T follicular helper cell (primary cell): ENCODE data around the gene MTMR3.
"Not testable (repeated sequence)": the region's sequence is repeated elsewhere in the genome, so short reads cannot be mapped to it uniquely, and the experiment has no call there.

ENCODE experiments used
- DNase-seq: peaks from one replicate; pipeline ENCODE4 v3.0.0-alpha.2; 2020; ENCODE audit warnings: low read depth
- total RNA-seq, 2 experiments: gene quantifications; one replicate each; lab custom pipeline; 2026; lab: John Stamatoyannopoulos, UW

Gene MTMR3
- total RNA-seq = 63.7 to 174 reads per million in 2 experiments

DNA sequence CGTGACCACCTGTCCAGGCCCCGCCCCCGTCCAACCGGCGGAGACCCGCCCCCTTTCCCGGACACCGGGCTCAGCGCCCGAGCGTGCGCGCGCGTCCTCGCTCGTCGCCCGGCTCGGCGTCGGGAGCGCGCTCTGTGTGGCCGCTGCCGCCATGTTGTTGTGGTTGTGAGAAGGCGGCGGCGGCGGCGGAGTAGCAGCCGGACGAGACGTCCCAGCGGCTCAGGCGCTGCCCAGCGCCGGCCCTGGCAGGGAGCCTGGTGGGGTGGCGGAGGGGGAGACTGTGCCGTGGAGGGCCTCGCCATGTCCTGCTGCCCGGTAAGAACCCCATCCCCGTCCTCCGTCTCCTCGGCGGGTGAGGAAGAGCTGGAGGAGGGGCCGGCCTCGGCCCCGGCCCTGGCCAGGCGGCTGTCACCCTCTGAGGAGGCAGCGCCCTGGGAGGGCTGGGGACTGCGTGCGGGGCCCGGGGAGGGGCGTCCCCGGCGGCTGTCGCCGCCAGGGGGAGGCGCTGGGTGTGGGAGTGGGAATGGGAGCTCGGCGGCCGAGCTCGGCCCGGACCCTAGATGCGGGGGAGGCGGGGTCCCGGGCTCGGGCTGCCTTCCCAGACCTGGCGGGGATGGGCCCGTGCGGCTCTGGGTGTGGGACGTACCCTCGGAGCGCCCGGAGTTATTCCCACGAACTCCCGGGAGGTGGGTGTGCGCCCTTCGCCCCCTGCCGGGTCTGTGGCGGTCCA lies at the start of gene MTMR3:
MTMR3 (plus strand) TSS at position 130 of the 730 bp plus-strand sequence. CDS start 87,886 bp downstream, outside the sequence.
- peak; percentile 78 for DNase-seq

DNA sequence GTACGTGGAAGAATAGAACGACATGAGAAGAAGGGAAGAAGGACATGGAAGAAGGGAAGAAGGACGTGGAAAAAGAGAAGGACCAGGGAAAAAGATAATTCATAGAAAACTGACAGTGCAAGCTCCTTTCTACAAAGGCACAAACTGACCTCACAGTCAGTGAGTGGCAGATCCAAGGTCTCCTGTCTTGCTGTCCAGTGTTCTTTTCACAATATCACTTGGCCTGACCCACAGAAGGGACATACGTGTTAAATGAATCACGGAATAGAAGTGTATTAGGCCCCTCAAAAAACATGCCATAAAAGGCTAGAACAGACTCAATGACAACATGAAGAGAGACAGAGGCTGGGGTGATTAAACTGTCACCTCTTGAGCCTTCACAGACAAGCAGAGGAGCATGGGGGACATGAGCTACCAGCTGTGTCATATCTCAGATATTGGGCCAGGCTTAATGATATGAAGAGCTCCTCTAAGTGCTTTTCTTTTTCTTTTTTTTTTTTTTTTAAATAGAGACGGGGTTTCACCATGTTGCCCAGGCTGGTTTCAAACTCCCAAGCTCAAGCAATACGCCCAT lies 49.5 kb upstream of the MTMR3 start:
- DNase-seq = no peak

DNA sequence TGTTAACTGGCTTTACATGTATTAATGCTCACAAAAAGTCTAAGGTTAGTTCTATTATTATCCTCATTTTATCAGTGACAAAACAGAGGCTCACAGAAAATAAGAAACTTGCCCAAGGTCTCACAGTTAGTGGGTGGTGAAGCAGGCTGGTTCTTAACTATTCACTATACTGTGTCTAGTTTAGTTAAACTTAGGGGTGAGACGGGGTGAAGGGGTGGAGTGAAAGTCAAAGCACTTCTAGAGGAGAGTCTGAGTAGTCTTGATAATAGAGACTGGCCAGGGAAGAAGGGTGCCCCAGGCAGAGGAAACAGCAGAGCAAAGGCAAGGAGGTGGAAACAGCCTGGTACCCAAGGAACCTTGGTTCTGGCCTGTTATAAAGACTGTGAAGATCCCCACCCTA lies 48.9 kb upstream of the MTMR3 start:
- DNase-seq = no peak

DNA sequence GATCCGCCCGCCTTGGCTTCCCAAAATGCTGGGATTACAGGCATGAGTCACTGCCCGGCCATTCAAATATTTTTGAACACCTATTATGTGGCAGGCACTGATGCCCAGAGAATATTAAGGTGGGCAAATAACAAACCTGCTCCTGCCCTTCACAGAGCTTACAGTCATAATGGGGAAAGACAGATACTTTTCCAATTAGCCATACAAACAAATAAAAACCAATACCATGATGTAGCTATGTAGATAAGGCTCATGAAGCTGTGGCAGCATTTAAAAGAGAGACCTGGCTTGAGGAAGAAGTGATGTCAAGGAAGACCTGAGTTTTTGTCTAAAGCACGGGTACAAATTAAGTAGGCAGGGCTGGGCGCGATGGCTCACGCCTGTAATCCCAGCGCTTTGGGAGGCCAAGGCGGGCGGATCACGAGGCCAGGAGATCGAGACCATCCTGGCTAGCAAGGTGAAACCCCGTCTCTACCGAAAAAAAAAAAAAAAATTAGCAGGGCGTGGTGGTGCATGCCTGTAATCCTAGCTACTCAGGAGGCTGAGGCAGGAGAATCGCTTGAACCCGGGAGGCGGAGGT lies 46.1 kb upstream of the MTMR3 start:
- not testable (repeated sequence) for DNase-seq

DNA sequence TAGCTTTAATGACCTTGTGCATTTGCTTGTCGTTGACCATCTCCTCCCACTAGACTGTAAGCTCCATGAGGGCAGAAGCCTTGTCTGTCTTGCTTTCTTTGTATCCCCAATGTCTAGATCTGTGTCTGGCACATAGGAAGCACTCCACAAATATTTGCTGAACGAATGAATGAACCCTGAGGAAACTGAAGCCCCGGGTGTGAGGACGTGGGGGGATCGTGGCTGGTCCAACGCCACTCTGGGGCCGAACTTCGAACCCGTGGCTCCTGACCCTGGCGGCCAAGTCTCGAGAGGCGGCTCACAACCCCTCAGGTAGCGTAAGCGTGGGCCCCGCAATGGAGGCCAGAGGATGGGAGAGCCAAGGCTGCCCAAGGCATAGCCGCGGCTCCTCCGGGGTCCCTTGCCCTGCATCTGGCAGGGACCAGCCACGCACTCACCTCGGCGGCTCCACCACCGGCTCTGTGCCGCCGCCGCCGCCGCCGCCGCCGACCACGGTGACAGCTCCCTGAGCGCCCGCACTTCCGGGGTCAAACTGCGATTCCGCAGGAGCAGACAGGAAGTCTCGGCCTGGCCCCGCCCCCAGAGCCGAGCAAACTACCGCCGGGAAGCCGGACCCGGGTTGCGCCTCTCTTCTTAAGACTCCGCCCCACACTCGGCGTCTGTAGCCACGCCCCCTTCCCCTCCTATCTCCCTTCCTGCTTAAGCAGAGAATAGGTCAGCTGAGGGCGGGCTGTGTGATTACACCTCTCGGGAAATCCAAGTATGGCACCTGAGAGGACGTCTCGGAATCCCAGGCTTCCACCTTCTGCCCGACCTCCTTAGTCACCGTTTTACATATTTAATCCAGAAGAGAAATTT lies 45.0 kb upstream of the MTMR3 start, which contains the start of gene ASCC2:
ASCC2 (minus strand) TSS at position 534 of the 858 bp plus-strand sequence. CDS start 5,949 bp downstream, outside the sequence.
- peak; percentile 98 for DNase-seq

DNA sequence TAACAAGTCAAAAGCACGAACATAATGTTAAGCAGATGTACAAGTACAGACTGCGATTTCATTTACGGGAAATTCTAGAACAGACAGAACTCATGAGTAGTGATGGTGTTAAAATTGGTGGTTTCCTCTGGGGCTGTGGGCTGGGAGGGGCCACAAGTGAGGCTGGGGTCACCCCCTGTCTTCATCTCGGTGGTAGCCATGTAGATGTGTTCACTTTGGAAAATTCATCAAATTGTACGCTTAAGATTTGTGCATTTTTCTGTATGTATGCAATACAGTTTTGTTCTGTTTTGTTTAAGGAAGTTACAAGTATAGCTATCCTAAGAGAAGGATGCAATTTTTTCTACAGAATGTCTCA lies 44.4 kb upstream of the MTMR3 start:
- DNase-seq = no peak

DNA sequence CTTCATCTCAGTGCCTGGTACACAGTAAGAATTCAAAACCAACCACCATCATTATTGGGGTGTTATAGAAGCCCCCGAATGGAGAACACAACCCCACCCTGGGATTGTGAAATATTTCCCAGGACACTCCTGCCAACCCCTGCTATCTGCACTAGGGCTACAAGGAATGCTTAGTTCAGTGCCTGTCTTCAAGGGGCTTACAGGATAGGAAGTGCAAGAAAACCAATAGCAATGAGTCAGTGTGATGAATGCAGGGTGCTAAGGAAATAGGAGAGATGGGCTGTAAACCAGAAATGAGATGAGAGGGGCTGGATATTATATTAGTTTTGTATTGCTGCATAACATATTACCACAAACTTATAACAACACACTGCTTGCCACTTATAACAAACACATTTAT lies 43.9 kb upstream of the MTMR3 start:
- no peak for DNase-seq

DNA sequence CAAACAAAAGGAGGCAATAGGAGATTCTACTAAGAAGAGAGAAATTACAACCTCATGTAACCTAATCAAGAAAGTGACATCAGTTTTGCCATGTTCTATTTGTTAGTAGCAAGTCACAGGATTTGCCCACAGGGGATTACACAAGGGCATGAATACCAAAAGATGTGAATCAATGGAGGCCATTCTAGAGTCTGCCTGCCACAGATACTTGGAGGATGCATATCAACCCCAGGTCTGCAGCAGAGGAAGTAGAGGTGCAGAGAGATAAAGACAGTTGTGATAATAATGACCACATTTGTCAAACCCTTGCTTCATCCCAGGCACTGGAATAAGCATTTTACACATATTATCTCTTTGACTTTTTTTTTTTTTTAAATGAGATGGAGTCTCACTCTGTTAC lies 42.5 kb upstream of the MTMR3 start:
- DNase-seq = no peak

DNA sequence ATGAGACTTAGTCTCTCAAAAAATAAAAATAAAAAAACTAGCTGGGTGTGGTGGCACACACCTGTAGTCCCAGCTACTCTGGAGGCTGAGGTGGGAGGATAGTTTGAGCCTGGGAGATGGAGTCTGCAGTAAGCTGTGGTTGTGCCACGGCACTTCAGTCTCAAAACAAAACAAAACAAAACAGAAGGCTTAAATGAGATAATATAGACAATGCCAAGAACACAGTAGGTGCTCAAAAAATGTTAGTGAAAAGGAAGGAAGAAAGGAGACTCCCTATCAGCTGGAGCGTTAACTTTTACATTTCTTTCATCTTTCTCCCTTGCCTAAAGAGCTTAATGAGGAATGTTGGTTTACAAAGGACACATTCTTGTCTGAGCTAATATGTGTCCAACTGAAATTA lies 40.8 kb upstream of the MTMR3 start:
- DNase-seq = no peak

DNA sequence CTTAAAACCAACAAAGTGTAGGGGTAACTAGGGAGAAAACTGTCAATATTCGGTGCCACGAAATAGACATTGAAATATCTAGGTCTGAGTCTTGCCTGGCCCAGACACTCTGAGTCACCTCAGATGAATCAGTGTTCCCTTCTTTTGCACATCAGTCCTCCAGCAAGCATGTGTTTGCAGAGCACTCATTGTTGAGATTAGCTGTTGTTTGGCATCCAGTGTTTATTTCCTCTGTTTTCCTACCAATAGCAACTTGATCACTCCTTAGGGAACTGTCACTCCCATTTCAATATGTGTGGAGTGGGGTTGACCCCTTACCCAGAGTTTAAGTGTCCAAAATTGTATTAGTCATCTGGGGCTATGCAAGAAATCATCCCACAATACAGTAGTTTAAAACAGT lies 40.2 kb upstream of the MTMR3 start:
- no peak for DNase-seq

DNA sequence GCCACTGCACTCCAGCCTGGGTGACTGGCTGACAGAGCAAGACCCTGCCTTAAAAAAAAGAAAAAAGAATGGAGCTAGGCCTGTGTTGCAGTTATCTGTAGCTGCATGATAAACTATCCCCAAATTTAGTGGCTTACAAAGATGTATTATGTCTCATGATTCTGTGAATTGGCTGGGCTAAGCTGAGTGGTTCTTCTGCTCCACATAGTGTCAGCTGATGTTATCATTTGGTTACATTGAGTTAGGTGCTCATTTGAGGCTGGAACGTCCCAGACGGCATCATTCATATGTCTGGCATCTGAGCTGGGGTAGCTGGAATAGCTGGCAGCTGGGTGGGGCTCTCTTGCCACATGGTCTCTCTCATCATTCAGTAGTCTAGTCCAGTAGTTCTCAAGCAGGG lies 36.7 kb upstream of the MTMR3 start:
- DNase-seq = no peak

DNA sequence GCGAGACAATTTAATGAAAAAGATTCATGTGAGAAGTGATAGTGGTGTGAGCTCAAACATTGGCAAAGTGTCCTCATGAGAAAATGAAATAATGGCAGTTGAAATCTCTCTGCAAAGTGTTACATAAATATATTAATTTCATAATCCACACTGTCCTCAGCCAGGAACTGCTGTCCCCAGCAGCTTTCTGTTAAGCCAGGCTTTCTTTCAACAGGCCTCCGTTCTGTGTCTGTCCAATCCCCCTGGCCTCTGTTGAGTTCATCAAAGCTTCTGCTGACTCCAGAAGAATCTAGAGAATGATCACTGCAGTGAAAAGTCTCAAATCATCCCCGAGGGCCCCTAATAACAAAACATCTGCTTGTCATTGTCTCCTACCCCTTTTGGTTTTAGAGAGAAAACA lies 34.9 kb upstream of the MTMR3 start:
- no peak for DNase-seq

DNA sequence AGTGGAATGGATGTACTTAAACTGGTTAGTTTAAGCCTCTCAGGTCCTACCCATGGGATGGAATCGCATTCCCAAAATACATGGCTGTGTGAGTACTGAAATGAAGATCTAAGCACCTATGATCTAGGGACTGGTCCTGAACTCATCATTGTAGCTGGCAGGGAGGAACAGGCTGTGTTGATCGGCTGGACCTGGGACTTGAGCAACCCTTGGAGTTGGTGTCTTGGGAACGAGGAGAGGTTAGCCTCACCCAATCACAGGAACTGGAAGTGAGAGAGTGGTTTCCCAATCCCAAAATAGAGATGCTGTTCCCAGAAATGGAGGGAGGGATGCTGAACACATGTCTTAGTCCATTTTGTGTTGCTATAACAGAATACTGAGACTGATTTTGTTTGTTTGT lies 28.5 kb upstream of the MTMR3 start:
- DNase-seq = no peak

DNA sequence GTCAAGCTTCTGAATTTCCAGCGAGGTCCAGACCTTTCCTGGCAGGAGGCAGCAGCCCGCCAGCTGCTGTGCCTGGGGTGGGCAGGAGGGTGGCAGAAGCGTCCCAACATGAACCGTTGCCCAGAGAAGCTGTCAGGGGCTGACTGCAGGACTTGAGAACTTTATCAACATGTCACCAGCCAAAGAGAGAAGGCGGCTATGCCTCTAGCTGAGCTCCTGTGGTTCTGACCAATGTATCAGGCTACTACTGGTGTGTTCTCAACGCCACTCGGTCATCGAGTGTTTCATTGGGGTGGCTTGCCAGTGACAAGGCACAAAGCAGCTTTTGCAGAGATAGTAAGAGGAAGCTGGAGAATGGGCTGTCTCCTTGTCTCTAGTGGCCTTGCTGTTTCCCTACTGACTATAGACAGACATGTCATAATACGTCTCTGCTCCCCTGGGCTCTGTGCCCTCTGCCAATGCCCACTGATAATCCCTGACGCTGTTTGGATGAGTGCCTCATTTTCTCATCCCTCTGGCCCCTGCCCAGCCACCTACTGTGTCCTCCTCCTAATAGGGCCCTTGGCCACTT lies 27.3 kb upstream of the MTMR3 start:
- no peak for DNase-seq

DNA sequence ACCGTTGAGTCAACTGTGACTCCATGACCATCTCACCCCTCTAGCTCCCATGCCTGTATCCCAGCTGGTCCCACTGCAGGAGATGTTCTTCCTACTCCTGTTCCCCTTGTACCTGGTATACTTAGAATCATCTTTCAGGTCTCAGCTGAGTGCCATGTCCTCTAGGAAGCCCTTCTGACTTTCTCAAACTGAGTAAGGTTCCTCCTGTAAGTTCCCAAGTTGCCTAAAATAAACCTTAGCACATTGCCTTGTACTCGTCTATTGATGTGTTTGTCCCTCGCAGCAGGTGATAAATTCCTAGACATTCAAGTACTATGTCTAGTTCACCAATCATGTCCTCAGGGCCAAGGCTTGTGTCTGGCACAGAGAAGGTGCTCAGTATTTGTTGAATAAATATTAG lies 26.5 kb upstream of the MTMR3 start:
- DNase-seq = no peak

DNA sequence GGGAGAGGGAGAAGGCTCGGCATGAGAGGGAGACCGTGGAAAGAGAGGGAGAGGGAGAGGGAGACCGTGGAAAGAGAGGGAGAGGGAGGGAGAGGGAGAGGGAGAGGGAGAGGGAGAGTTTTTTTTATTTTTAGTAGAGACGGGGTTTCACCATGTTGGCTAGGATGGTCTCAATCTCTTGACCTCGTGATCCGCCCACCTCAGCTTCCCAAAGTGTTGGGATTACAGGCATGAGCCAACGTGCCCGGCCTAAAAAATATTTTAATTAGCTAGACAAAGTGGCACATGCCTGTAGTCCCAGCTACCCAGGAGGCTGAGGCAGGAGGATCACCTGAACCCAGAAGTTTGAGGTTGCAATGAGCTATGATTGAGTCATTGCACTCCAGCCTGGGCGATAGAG lies 23.9 kb upstream of the MTMR3 start:
- DNase-seq = not testable (repeated sequence)

DNA sequence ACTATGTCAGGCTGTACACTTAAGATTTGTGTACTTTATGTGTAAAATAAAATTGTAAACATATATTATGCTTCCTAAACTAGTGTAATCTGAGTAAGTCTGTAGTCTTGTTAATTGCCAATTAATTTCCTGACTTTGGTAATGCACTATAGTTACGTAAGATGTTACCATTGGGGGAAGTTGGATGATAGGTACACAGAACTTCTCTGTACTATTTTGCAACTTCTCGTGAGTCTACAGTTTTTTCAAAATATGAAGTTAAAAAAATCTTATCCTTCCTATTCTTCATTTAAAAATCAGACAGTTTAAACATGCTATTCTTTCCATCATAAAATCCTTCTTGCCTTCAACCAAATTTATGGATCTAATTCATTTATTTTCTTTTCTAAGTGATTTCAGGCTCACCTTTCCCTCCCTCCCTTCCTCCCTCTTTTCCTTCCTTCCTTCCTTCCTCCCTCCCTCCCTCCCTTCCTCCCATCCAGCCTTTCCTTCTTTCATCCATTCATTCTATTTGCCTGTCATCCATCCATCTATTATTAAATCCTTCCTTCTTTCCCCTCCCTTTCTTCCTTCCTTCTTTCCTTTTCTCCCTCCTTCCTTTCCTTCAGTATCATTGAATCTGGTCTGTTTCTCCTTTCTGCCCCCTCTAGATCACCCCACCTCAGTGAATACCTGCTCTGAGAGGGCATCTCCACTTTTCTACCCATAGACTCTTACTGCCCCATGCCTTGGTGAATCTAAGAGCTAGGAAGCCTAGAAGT lies 22.8 kb upstream of the MTMR3 start:
- DNase-seq = no peak

DNA sequence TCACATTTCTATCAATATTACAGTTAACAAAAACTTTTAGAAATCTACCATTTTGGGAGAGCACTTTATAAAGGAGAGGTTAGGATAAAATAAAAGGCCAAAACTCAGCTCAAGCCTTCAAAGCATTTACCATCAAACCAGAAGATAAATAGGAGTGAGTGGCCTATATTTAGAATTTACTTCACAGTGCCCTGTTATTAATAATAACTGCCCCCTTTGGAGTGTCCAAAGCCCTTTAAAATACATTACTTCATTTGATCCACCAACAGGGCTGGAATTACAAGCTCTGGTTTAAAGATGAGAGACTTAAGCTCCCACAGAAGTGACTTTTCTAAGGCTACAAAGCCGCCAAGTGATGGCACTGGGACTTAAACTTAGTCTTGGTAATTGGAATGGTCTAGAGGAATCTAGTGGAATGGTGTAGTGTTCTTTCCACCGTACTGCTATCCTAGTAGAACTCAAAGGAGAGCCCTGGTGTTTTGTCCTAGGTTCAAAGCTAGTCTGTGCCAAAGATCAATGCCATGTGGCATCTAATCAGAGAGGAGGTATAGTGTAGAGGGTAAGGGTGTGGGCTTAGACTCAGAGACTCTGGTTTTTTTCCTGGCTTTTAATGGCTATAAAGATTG lies 21.2 kb upstream of the MTMR3 start:
- DNase-seq = no peak

DNA sequence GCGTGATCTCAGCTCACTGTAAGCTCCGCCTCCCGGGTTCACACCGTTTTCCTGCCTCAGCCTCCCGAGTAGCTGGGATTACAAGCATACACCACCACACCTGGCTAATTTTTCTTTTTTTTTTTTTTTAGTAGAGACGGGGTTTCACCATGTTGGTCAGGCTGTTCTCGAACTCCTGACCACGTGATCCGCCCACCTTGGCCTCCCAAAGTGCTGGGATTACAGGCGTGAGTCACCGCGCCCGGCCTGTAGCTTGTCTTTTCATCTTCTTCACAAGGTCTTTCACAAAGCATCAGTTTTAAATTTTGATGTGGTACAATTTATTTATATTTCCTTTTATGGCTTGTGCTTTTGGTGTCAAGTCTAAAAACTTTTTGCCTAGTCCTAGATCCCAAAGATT lies 17.4 kb upstream of the MTMR3 start:
- DNase-seq = not testable (repeated sequence)

DNA sequence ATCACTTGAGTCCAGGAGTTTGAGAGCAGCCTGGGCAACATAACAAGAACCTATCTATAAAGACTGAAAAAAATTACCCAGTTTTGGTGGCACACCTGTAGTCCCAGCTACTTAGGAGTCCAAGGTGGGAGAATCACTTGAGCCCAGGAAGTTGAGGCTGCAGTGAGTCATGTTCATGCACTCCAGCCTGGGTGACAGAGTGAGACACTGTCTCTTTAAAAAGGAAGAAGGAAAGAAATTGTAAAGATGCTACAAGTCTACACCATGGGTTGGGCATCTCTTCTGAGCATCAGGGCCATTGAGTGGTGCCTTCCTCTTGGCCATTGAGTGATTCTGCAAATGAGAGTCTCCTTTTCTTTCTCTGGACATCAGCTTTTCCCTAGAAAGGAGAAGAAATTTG lies 15.7 kb upstream of the MTMR3 start:
- no peak for DNase-seq

DNA sequence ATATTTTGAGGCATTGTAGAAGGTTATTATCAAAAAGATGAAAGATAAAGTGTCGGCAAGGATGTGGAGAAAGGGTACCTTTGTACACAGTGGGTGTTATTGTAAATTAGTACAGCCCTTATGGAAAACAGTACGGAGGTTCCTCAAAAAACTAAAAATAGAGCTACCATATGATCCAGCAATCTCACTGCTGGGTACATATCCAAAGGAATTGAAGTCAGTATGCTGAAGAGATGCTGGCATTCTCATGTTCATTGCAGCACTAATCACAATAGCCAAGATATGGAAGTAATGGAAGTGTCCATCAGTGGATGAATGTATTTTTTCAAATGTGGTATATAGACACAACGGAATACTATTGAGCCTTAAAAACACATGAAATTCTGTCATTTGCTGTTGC lies 15.1 kb upstream of the MTMR3 start:
- DNase-seq = no peak
